Mucosa of descending colon (tissue), 3 donors: ENCODE results near the gene GNAT1. TPM values are rescaled to one million over a fixed set of nuclear protein-coding genes. Genes with fewer than 3 reads are reported as not detected.
"Not testable (repeated sequence)": the region's sequence is repeated elsewhere in the genome, so short reads cannot be mapped to it uniquely, and the experiment has no call there.

Experiments used
- ATAC-seq: fragments of 200-7000 bp; cut with Tn5 transposase; one replicate; pipeline ENCODE4 v1.9.1; 2020; ENCODE audit warnings: mild to moderate bottlenecking, moderate library complexity
- DNase-seq, 3 donors: peaks; one replicate each; pipeline ENCODE4 v3.0.0-alpha.2; 2020
- H3K36me3 ChIP-seq: fragments of 200-600 bp; one replicate; pipeline ENCODE4 v1.8.0; 2021; ENCODE audit warnings: low read depth, mild to moderate bottlenecking
- H3K4me1 ChIP-seq: fragments of 200-600 bp; one replicate; pipeline ENCODE4 v1.8.0; 2021; ENCODE audit warnings: low read depth, mild to moderate bottlenecking
- H3K4me3 ChIP-seq: fragments of 200-600 bp; one replicate; pipeline ENCODE4 v1.8.0; 2021; ENCODE audit warnings: mild to moderate bottlenecking
- H3K9me3 ChIP-seq: fragments of 200-600 bp; one replicate; pipeline ENCODE4 v1.8.0; 2021; ENCODE audit warnings: mild to moderate bottlenecking
- intact Hi-C, 2 donors: fragments of 100-400 bp; cut with DNase I in 1 of 2; cut with micrococcal nuclease in 1 of 2; formaldehyde crosslinking; loops; one replicate each; pipeline versions ENCODE4 v1.11.0 to v1.11.1; 2022; cut with DNase I, micrococcal nuclease
- total RNA-seq, 3 donors: library from RNA; stranded (reverse); fragmentation: NEBNext Ultra II Directional in 2 of 3; extraction: Animal tissue kit (Norgen Biotek cat#: 25700) in 2 of 3; gene quantifications; one replicate each; pipeline versions ENCODE4 v1.2.1 to v1.2.4, GENCODE V29; 2021 to 2023
- TF ChIP-seq, protein P1 (sequence below): fragments of 200-600 bp; IDR thresholded peaks from one replicate; pipeline ENCODE4 v1.8.0; 2022; ENCODE audit warnings: antibody characterized with exemption, mild to moderate bottlenecking
- donor health status: DM: no; HTN: no; CAD: no; lungs with moderate emphysema.
- donor health status: DM: no; HTN: no; CAD: no.
- donor health status: DM: no; HTN: yes; CAD: no.

GNAT1 gene
- total RNA-seq, 3 donors from 2014 or later: not detected

GRCh38 chr3:50210510-50211367 lies 19.3 kb downstream of the GNAT1 start:
- TF ChIP-seq, protein P1, sequence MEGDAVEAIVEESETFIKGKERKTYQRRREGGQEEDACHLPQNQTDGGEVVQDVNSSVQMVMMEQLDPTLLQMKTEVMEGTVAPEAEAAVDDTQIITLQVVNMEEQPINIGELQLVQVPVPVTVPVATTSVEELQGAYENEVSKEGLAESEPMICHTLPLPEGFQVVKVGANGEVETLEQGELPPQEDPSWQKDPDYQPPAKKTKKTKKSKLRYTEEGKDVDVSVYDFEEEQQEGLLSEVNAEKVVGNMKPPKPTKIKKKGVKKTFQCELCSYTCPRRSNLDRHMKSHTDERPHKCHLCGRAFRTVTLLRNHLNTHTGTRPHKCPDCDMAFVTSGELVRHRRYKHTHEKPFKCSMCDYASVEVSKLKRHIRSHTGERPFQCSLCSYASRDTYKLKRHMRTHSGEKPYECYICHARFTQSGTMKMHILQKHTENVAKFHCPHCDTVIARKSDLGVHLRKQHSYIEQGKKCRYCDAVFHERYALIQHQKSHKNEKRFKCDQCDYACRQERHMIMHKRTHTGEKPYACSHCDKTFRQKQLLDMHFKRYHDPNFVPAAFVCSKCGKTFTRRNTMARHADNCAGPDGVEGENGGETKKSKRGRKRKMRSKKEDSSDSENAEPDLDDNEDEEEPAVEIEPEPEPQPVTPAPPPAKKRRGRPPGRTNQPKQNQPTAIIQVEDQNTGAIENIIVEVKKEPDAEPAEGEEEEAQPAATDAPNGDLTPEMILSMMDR: no peak
- ATAC-seq: peak; percentile 70
- intact Hi-C loops: no loop called here

GRCh38 chr3:50211368-50211717 lies 19.9 kb downstream of the GNAT1 start:
- H3K4me1 ChIP-seq, intact Hi-C loops, H3K4me3 ChIP-seq, H3K9me3 ChIP-seq, DNase-seq, H3K36me3 ChIP-seq: not testable (repeated sequence)
- peak; percentile 3 for ATAC-seq

More at GRCh38 chr3:50210510-50211367, 19.3 kb downstream of the GNAT1 start:
- Histone ChIP-seq H3K9me3 (no peaks in the 10 kb centered on the region), H3K4me1 (peaks cover 1% of the 10 kb centered on the region), H3K36me3 (no peaks in the 10 kb centered on the region), H3K4me3 (no peak overlapping the region)
- DNase-seq: no peak

DNA sequence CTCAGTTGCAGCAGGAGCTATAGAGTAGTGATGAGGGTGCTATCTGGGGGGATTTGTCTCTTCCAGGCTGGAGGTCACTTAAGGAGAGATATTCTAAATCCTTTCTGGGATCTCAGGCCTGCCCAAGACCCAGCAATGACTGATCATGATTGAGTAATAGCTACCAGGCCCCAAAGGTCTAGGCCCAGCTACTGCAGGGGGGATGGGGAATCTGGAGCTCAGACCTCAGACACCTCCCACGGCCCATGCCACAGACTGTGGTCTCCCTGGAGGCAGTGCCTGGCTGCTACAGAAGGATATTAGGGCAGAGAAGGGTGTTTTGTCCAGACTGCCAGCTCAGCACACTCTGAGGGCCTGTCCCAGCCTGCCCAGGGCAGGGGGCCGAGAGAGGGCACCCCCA lies 20.5 kb downstream of the GNAT1 start:
- ATAC-seq: no peak
- no peak overlapping the region for H3K4me3 ChIP-seq
- no peaks in the 10 kb centered on the region for H3K4me1 ChIP-seq
- H3K36me3 ChIP-seq: no peaks in the 10 kb centered on the region
- H3K9me3 ChIP-seq: no peaks in the 10 kb centered on the region
- TF ChIP-seq, protein P1: no peak
- intact Hi-C loops: no loop called here
- no peak for DNase-seq

DNA sequence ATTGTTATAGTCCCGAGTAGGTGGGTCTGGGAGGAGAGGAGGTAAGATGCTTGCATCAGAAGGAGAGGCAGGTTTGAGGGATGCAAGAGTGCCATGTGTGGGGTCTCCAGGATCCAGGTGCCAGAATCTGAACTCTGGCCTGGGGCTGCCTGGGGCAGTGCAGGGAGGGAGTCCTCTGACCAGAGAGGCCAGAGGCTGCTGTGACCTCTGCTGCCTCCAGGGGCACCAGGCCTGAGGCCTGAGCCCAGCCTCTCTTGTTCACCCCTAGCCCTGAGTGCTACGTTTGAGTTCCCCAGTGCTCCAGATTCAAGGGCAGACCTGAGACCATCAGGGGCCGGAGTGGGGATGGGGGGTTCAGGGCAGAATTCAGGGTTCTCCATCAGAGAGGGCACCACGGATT lies 21.1 kb downstream of the GNAT1 start:
- DNase-seq (no peak), ATAC-seq (no peak)
- Histone ChIP-seq H3K36me3 (no peaks in the 10 kb centered on the region), H3K9me3 (no peaks in the 10 kb centered on the region), H3K4me3 (no peak overlapping the region), H3K4me1 (no peaks in the 10 kb centered on the region)
- TF ChIP-seq, protein P1: no peak
- intact Hi-C loops: no loop called here

GRCh38 chr3:50212971-50213370 lies 21.6 kb downstream of the GNAT1 start:
- TF ChIP-seq, protein P1: no peak
- no peak overlapping the region for H3K4me3 ChIP-seq
- H3K4me1 ChIP-seq: no peaks in the 10 kb centered on the region
- no peaks in the 10 kb centered on the region for H3K36me3 ChIP-seq
- no peak for DNase-seq
- ATAC-seq: no peak
- intact Hi-C loops: no loop called here
- H3K9me3 ChIP-seq: no peaks in the 10 kb centered on the region

- no peak for DNase-seq
- TF ChIP-seq, protein P1: no peak
Observed at GRCh38 chr3:50213373-50213772, 22.0 kb downstream of the GNAT1 start.

More at GRCh38 chr3:50213373-50213772, 22.0 kb downstream of the GNAT1 start:
- intact Hi-C loops: no loop called here
- no peaks in the 10 kb centered on the region for H3K4me1 ChIP-seq
- H3K36me3 ChIP-seq: no peaks in the 10 kb centered on the region
- no peak overlapping the region for H3K4me3 ChIP-seq
- H3K9me3 ChIP-seq: no peaks in the 10 kb centered on the region
- no peak for ATAC-seq
